ENCODE data around the gene TRIM54.

- no peak for TF ChIP-seq CTCF (IDR thresholded peaks at IDR 0.05; ENCODE audit: control extremely low read depth in 1 of 3, insufficient read depth in 1 of 3, low read depth in 1 of 3, low read length in 3 of 3)
- TF ChIP-seq EP300 (IDR thresholded peaks at IDR 0.05; ENCODE audit: borderline replicate concordance in 1 of 2, low read depth in 2 of 2, low read length in 2 of 2) = no peak
- no peak for TF ChIP-seq EZH2 (IDR thresholded peaks at IDR 0.05; ENCODE audit: low read depth, low read length, severe bottlenecking)
- TF ChIP-seq POLR2A (IDR thresholded peaks at IDR 0.05; ENCODE audit: control extremely low read depth in 1 of 2, low read depth in 2 of 2, low read length in 2 of 2) = no peak
These were observed 30.5 kb upstream of the TRIM54 start for GRCh38 chr2:27251766-27252165.

Data from H1 (cell line).